GM23248 (cell line): ENCODE results near the gene CD74.

Experiments used
- EZH2 ChIP-seq: fragments of 200-600 bp; sonication (generic); IDR thresholded peaks from 2 replicates; pipeline ENCODE4 v1.6.1; 2018; ENCODE audit warnings: antibody characterized with exemption, mild to moderate bottlenecking; ENCODE audit not compliant: insufficient read depth, poor library complexity, severe bottlenecking
- EZH2phosphoT487 ChIP-seq: fragments of 200-600 bp; sonication (generic); IDR thresholded peaks from 2 replicates; pipeline ENCODE4 v1.6.1; 2018; ENCODE audit warnings: antibody characterized with exemption, moderate library complexity, mild to moderate bottlenecking, low read depth; ENCODE audit not compliant: insufficient read depth

DNA sequence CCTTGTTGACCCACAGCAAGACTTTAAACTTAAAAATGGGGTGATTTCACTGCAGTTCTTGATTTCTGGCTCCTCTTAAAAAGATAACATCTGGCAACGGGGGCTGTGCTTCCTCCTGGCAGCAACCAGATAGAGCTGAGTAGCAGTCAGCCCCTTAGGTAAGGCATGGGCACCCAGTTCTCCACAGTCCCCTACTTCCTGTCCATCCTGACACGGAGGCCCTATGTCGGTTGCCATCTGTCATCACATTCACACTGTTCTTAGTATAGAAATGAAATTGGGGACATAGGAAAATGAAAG, 11.7 kb downstream of the CD74 start:
- TF ChIP-seq EZH2phosphoT487 (no peak), EZH2 (no peak)
